PFSK-1 (cell line): Measurements from ENCODE around the gene ZDHHC9.

Source experiments
- REST ChIP-seq, 2 experiments: IDR thresholded peaks; 2 replicates each; pipeline versions ENCODE4 v1.6.1 to v1.8.0; 2011 to 2012; ENCODE audit warnings: low read depth in 2 of 2, low read length in 2 of 2, control low read depth in 1 of 2, inconsistent platforms in 1 of 2, mild to moderate bottlenecking in 1 of 2, moderate library complexity in 1 of 2; ENCODE audit not compliant: insufficient read depth in 1 of 2
- SIN3A ChIP-seq: IDR thresholded peaks from 2 replicates; pipeline ENCODE4 v1.6.1; 2012; ENCODE audit warnings: mild to moderate bottlenecking, low read length, moderate library complexity, borderline replicate concordance; ENCODE audit not compliant: insufficient read depth

- TF ChIP-seq REST (IDR thresholded peaks at IDR 0.05; ENCODE audit: insufficient read depth in 1 of 2, low read depth in 2 of 2, low read length in 2 of 2) (no peak), SIN3A (no peak)
Observed at GRCh38 chrX:129877401-129877800, 33.7 kb upstream of the ZDHHC9 start.
